ENCODE data around the gene FCER2.

The FCER2 gene

DNA sequence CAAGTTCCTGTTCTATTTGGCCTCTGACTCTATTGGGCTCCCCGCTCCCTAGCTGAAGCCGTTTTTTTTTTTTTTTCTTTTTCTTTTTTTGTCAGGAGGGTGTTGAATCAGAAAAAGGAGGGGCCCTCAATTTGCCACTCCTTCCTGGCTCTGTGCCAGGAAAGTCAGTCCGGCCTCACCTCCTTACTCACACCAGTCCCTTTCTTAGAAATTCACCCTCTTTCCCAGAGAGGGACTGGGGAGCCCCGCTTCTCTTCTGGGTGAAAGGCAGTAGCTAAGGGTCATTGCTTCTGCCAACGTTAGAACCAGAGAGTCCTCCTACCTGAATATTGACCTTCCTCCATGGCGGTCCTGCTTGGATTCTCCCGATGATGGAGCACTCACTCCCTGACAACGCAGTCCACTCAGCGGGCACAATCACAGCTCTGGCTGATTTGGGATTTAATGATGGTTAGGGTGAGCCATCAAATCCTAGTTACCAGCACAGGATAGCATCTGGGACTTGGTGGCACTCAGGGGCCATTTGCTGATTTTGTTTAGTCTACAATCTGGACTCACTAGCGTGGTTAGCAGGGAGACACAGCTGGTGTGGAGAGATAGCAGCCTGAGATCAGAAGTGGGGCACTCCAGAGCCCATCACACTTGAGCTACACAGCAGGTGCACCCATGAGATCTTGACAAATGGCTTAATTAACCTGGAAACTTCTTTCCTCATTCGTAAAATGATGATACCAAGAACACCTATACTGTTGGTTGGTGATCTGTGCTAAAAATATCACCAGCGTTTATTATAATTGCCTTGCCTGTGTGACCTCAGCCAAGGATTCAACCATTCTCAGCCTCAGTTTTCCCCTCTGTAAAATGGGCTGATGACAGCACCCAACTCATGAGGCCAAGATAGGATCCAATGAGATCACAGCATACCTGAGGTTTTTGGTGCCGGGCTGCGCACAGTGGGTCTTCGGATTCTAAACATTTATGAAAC is 2.2 kb downstream of the FCER2 start:
- Histone ChIP-seq H3K4me1 (ENCODE audit: control insufficient read depth, insufficient read depth, low read length) (0 out of 2 replicates have a peak, but pooled peaks cover 4% of the 10 kb centered on the region), H3K27me3 (ENCODE audit: control insufficient read depth, insufficient read depth, low read length) (no peaks in the 10 kb centered on the region), H3K9me3 (ENCODE audit: control insufficient read depth, insufficient read depth, low read length) (no peaks in the 10 kb centered on the region), H3K4me3 (ENCODE audit: low read length) (no peak overlapping the region), H3K36me3 (ENCODE audit: control insufficient read depth, insufficient read depth, low read length) (no peaks in the 10 kb centered on the region), H3K27ac (ENCODE audit: low read length) (no peak overlapping the region)
- no peak for DNase-seq (ENCODE audit: low read depth, low spot score)
- WGBS (ENCODE audit: insufficient coverage, insufficient read length) = no CpG with 5 or more reads among the region's 15 CpGs

DNA sequence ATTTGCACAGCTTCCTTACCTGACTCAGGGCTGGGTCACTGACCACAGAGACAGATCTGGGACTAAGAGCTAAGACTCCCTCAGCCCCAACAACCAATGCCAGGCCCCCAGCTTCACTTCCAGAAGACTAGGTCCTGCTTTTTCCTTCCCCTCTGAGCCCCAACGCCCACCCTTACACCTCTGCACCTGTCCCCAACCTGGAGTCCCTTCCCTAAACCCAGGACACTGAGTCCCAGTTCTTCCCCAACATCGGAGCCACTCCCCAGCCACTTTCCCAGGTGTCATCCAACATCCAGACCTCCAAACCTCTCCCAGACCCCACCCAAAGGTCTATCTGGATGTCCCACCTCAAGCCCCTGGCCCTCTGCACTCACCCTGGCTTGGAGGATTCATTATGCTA is 2.9 kb downstream of the FCER2 start:
- 0 out of 2 replicates have a peak, but pooled peaks cover 4% of the 10 kb centered on the region for H3K4me1 ChIP-seq (ENCODE audit: control insufficient read depth, insufficient read depth, low read length)
- no peak for DNase-seq (ENCODE audit: low read depth, low spot score)
- H3K9me3 ChIP-seq (ENCODE audit: control insufficient read depth, insufficient read depth, low read length) = no peaks in the 10 kb centered on the region; the same call in 1 of the 2 replicates
- no peaks in the 10 kb centered on the region for H3K36me3 ChIP-seq (ENCODE audit: control insufficient read depth, insufficient read depth, low read length)
- no peak overlapping the region for H3K4me3 ChIP-seq (ENCODE audit: low read length)
- no CpG with 5 or more reads among the region's 2 CpGs for WGBS (ENCODE audit: insufficient coverage, insufficient read length)
- no peak overlapping the region for H3K27ac ChIP-seq (ENCODE audit: low read length)
- H3K27me3 ChIP-seq (ENCODE audit: control insufficient read depth, insufficient read depth, low read length) = no peaks in the 10 kb centered on the region

DNA sequence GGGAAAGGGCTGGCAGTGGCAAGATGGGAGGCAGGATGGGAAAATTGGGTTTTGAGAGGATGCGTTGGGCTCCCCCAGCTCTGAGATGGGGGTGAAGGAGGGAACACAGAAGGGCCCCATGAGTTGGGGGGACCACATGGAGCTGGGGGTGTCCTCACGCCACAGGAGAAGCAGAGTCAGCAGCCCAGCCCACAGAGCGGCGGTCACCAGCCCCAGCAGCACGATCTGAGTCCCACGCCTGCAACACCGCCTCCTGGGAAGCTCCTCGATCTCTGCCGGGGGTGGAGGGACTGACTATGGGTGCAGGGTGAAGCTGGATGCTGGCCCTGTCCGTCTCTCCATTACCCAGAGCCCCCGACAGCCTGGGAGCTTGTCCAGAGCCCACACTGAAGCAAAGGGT is 3.3 kb downstream of the FCER2 start:
- no CpG with 5 or more reads among the region's 11 CpGs for WGBS (ENCODE audit: insufficient coverage, insufficient read length)
- no peaks in the 10 kb centered on the region; the same call in 1 of the 2 replicates for H3K9me3 ChIP-seq (ENCODE audit: control insufficient read depth, insufficient read depth, low read length)
- H3K4me3 ChIP-seq (ENCODE audit: low read length) = no peak overlapping the region
- no peaks in the 10 kb centered on the region for H3K27me3 ChIP-seq (ENCODE audit: control insufficient read depth, insufficient read depth, low read length)
- no peaks in the 10 kb centered on the region for H3K36me3 ChIP-seq (ENCODE audit: control insufficient read depth, insufficient read depth, low read length)
- 0 out of 2 replicates have a peak, but pooled peaks cover 4% of the 10 kb centered on the region for H3K4me1 ChIP-seq (ENCODE audit: control insufficient read depth, insufficient read depth, low read length)
- H3K27ac ChIP-seq (ENCODE audit: low read length) = no peak overlapping the region
- DNase-seq (ENCODE audit: low read depth, low spot score) = no peak

DNA sequence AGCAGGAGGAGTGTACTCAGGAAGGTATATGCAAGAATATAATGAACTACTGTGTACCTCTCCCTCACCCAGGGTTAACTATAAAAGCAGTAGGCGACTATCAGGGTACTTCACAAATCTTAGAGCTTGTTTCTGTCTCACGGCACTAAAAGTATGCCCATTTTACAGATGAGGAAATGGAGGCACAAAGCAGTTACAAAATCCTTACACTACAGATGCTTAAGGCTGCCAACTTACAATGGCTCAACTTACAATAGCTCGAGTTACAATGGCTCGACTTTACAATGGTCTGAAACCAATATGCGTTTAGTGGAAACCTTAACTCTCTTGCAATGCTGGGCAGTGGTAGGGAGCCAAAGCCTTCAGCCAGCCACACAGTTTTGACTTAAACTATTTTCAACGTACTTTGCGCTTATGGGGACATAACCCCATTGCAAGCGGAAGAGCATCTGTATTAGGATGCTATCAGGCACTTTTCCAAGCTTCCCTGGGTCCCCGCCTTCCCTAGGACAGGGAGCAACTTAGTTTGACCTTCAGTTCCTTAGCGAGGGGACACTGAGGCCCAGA is 4.1 kb downstream of the FCER2 start:
- no peak overlapping the region for H3K27ac ChIP-seq (ENCODE audit: low read length)
- H3K36me3 ChIP-seq (ENCODE audit: control insufficient read depth, insufficient read depth, low read length) = no peaks in the 10 kb centered on the region
- WGBS (ENCODE audit: insufficient coverage, insufficient read length) = no CpG with 5 or more reads among the region's 10 CpGs
- H3K27me3 ChIP-seq (ENCODE audit: control insufficient read depth, insufficient read depth, low read length) = no peaks in the 10 kb centered on the region
- H3K9me3 ChIP-seq (ENCODE audit: control insufficient read depth, insufficient read depth, low read length) = no peaks in the 10 kb centered on the region; the same call in 1 of the 2 replicates
- no peak for DNase-seq (ENCODE audit: low read depth, low spot score)
- 0 out of 2 replicates have a peak, but pooled peaks cover 4% of the 10 kb centered on the region for H3K4me1 ChIP-seq (ENCODE audit: control insufficient read depth, insufficient read depth, low read length)
- no peak overlapping the region for H3K4me3 ChIP-seq (ENCODE audit: low read length)

DNA sequence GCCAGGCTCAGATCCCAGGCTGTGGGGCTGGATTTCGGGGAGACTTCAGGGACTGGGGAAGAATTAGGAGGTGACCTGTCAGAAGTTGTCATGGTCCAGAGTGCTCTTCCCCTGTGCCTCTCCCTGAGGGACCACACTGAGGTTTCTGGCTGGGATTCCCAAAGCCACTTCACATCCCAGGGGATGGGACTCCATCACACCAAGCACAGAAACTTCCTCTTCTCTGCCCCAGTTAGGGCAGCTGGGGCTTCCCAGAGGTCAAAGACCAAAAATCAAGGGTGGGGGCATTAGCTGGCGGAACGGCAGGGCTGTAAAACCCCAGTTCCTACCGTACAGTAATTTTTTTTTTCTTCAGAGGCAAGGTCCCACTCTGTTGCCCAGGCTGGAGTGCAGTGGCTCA is 7.4 kb downstream of the FCER2 start:
- no peaks in the 10 kb centered on the region for H3K36me3 ChIP-seq (ENCODE audit: control insufficient read depth, insufficient read depth, low read length)
- no peak overlapping the region for H3K27ac ChIP-seq (ENCODE audit: low read length)
- H3K4me3 ChIP-seq (ENCODE audit: low read length) = no peak overlapping the region
- DNase-seq (ENCODE audit: low read depth, low spot score) = no peak
- WGBS (ENCODE audit: insufficient coverage, insufficient read length) = no CpG with 5 or more reads among the region's 4 CpGs
- H3K9me3 ChIP-seq (ENCODE audit: control insufficient read depth, insufficient read depth, low read length) = no peaks in the 10 kb centered on the region; the same call in 1 of the 2 replicates
- 0 out of 2 replicates have a peak, but pooled peaks cover 4% of the 10 kb centered on the region for H3K4me1 ChIP-seq (ENCODE audit: control insufficient read depth, insufficient read depth, low read length)
- no peaks in the 10 kb centered on the region for H3K27me3 ChIP-seq (ENCODE audit: control insufficient read depth, insufficient read depth, low read length)

DNA sequence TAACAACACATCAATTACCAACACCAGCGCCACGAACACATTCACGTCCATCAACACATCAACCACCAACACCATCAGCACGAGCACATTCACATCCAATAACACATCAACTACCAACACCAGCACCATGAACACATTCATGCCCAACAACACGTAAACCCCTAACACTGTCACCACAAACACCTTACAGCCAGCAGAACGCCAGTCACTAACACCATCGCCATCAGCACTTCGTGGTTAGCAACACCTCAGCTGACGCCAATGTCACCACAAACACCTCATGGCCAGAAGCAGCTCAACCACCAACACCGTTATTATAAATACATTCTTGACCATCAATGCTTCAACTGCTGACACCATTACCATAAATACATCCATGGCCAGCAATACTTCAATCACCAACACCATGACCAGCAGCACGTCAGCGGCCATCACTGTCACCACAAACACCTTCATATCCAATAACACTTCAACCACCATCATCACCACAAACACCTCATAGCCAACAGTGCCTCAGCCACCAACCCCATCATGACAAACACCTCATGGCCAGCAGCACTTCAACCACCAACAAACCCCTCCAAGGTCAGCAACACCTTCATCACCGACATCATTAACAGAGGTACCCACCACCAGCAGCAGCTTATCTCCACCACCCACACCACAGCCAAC is 9.4 kb downstream of the FCER2 start:
- Histone ChIP-seq H3K27me3 (ENCODE audit: control insufficient read depth, insufficient read depth, low read length) (no peaks in the 10 kb centered on the region), H3K4me3 (ENCODE audit: low read length) (no peak overlapping the region), H3K27ac (ENCODE audit: low read length) (no peak overlapping the region), H3K36me3 (ENCODE audit: control insufficient read depth, insufficient read depth, low read length) (no peaks in the 10 kb centered on the region), H3K9me3 (ENCODE audit: control insufficient read depth, insufficient read depth, low read length) (no peaks in the 10 kb centered on the region; the same call in 1 of the 2 replicates), H3K4me1 (ENCODE audit: control insufficient read depth, insufficient read depth, low read length) (no peaks in the 10 kb centered on the region)
- 68% methylated on average over 3 of the region's 13 CpGs for WGBS (ENCODE audit: insufficient coverage, insufficient read length)
- DNase-seq (ENCODE audit: low read depth, low spot score) = no peak

DNA sequence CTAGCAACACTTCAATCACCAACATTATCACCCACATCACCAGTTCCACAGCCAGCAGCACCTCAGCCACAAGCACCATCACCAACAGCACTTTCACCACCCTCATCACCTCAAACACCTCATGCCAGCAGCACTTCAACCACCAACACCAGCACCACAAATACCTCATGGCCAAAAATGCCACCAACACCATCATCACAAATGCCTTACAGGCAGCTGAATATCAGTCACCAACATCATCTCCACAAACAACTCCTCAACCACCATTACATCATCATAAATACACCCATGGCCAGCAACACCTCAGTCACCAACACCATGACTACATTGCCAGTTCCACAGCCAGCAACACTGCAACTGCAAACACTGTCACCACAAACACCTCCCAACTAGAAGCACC is 10.4 kb downstream of the FCER2 start:
- Histone ChIP-seq H3K27ac (ENCODE audit: low read length) (no peak overlapping the region), H3K4me3 (ENCODE audit: low read length) (no peak overlapping the region), H3K4me1 (ENCODE audit: control insufficient read depth, insufficient read depth, low read length) (no peaks in the 10 kb centered on the region), H3K9me3 (ENCODE audit: control insufficient read depth, insufficient read depth, low read length) (no peaks in the 10 kb centered on the region; the same call in 1 of the 2 replicates), H3K27me3 (ENCODE audit: control insufficient read depth, insufficient read depth, low read length) (no peaks in the 10 kb centered on the region), H3K36me3 (ENCODE audit: control insufficient read depth, insufficient read depth, low read length) (no peaks in the 10 kb centered on the region)
- DNase-seq (ENCODE audit: low read depth, low spot score) = no peak

DNA sequence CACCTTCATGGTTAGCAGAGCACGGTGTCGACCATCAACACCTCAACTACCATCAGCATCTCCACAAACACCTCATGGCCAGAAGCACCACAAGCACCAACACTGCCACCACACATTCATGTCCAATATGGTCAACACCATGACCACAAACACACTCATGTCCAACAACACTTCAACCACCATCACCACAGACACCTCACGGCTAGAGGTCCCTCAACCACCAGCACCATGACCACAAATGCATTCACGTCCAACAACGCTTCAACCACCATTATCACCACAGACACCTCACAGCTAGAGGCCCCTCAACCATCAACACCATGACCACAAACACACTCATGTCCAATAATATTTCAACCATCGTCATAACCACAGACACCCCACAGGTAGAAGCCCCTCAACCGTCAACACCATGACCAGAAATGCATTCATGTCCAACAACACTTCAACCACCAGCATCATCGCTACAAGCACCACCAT is 11.1 kb downstream of the FCER2 start:
- H3K9me3 ChIP-seq (ENCODE audit: control insufficient read depth, insufficient read depth, low read length) = no peaks in the 10 kb centered on the region; the same call in 1 of the 2 replicates
- H3K27me3 ChIP-seq (ENCODE audit: control insufficient read depth, insufficient read depth, low read length) = no peaks in the 10 kb centered on the region
- WGBS (ENCODE audit: insufficient coverage, insufficient read length) = no CpG with 5 or more reads among the region's 8 CpGs
- no peak for DNase-seq (ENCODE audit: low read depth, low spot score)
- no peak overlapping the region for H3K4me3 ChIP-seq (ENCODE audit: low read length)
- no peak overlapping the region for H3K27ac ChIP-seq (ENCODE audit: low read length)
- no peaks in the 10 kb centered on the region for H3K4me1 ChIP-seq (ENCODE audit: control insufficient read depth, insufficient read depth, low read length)
- H3K36me3 ChIP-seq (ENCODE audit: control insufficient read depth, insufficient read depth, low read length) = no peaks in the 10 kb centered on the region

DNA sequence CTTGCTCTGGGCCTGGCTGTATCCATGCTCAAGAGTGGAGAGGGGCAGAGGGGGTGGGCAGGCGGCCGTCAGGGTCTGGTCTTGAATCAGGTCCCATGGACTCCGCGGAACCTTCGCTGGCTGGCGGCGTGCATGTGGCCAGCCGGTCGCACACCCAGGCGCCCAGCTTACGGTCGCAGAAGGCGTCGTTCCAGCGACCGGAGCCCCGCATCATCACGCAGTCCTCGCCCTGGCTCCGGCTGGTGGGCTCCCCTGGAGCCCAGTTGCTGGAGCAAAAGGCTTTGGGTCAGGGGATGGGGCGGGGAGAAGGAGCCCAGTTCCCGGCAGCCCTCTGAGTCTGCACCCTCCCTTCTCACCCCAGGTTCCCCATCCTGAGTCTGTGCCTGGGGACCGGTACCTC is 12.8 kb downstream of the FCER2 start:
- no peak overlapping the region for H3K27ac ChIP-seq (ENCODE audit: low read length)
- WGBS (ENCODE audit: insufficient coverage, insufficient read length) = no CpG with 5 or more reads among the region's 23 CpGs
- H3K4me1 ChIP-seq (ENCODE audit: control insufficient read depth, insufficient read depth, low read length) = no peaks in the 10 kb centered on the region
- no peak overlapping the region for H3K4me3 ChIP-seq (ENCODE audit: low read length)
- no peaks in the 10 kb centered on the region for H3K27me3 ChIP-seq (ENCODE audit: control insufficient read depth, insufficient read depth, low read length)
- no peaks in the 10 kb centered on the region for H3K36me3 ChIP-seq (ENCODE audit: control insufficient read depth, insufficient read depth, low read length)
- no peak for DNase-seq (ENCODE audit: low read depth, low spot score)
- H3K9me3 ChIP-seq (ENCODE audit: control insufficient read depth, insufficient read depth, low read length) = no peaks in the 10 kb centered on the region

DNA sequence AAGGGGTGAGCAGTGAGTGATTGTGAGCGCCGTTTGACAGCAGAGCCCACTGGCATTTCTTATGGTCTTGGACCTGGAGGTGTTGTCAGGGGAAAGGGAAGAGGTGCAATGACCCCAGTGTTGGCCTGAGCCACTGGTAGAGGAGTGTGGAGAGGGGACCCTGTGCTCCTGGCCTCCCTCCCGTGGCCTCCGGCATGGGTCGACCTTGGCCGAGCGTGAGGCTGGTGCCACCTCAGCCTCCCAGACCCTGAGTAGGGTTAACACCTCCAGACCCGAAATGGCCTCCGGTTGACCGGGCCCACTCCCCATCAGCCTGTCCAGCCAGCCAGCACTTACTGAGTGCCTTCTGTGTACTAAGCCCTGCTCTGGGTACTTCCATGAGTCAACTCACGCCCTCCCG is 14.8 kb downstream of the FCER2 start:
- H3K4me3 ChIP-seq (ENCODE audit: low read length) = no peak overlapping the region
- peaks cover 1% of the 10 kb centered on the region; the same call in 1 of the 2 replicates for H3K4me1 ChIP-seq (ENCODE audit: control insufficient read depth, insufficient read depth, low read length)
- peaks cover 8% of the 10 kb centered on the region for H3K36me3 ChIP-seq (ENCODE audit: control insufficient read depth, insufficient read depth, low read length)
- no peak for DNase-seq (ENCODE audit: low read depth, low spot score)
- no peaks in the 10 kb centered on the region for H3K27me3 ChIP-seq (ENCODE audit: control insufficient read depth, insufficient read depth, low read length)
- H3K9me3 ChIP-seq (ENCODE audit: control insufficient read depth, insufficient read depth, low read length) = no peaks in the 10 kb centered on the region
- WGBS (ENCODE audit: insufficient coverage, insufficient read length) = no CpG with 5 or more reads among the region's 12 CpGs
- H3K27ac ChIP-seq (ENCODE audit: low read length) = no peak overlapping the region

Measured in iPS DF 6.9 (cell line).